ENCODE measurements around the gene PI4KA. TPM values are rescaled to one million over a fixed set of nuclear protein-coding genes. Genes with fewer than 3 reads are reported as not detected.

Gene PI4KA
- total and polyA plus RNA-seq, 8 donors, result 22.7 to 174 (median 55.4) TPM

DNA sequence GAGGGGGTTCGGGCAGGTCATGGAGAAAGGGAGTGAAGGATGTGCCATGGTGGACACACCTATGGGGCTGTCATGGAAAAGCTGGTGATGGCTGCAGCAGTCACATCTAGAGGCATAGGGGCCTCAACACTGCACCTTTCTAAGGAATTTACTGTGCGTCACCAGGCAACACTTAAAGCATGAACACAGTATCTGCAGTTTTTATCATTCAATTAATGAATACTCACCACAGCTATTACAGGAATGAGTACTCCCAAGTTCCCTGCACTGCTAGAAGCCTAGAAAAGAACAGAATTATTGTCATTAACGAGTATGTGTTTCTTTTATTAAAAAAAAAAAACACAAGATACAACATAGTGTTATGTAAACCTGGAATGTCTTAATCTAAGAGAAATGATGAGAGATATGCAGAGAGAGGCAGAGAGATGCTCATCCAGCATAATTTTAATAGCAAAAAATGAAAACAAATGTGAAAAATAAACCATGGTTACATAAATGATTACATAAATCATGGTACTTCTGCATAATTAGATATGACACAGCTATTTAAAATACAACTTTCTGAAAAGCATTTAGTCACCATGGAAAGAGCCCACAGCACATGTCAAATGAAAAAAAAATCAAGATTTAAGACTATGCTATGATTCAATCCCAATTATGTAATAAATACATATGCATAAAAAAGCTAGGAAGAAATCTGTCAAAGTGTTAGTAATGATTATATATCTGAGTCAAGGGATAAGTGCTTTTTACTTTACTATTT is 65.5 kb downstream of the PI4KA start:
- 76 to 85% (median 83%) methylated on average over 3 of the region's 3 CpGs for WGBS, 5 donors
- H3K4me3 ChIP-seq, result no peak overlapping the region
- peaks cover 0 to 6% (median 0%) of the 10 kb centered on the region in 4 donors for H3K4me1 ChIP-seq
- no peaks in the 10 kb centered on the region for H3K27me3 ChIP-seq
- H3K9me3 ChIP-seq, result no peaks in the 10 kb centered on the region
- DNase-seq, result peak in 1 of 2 donors; percentile 35
- intact Hi-C loops (cut with DNase I; ENCODE audit: low total_unique reads), result no loop called here
- TF ChIP-seq EP300 (IDR thresholded peaks at IDR 0.05), result no peak
- TF ChIP-seq, protein P1, sequence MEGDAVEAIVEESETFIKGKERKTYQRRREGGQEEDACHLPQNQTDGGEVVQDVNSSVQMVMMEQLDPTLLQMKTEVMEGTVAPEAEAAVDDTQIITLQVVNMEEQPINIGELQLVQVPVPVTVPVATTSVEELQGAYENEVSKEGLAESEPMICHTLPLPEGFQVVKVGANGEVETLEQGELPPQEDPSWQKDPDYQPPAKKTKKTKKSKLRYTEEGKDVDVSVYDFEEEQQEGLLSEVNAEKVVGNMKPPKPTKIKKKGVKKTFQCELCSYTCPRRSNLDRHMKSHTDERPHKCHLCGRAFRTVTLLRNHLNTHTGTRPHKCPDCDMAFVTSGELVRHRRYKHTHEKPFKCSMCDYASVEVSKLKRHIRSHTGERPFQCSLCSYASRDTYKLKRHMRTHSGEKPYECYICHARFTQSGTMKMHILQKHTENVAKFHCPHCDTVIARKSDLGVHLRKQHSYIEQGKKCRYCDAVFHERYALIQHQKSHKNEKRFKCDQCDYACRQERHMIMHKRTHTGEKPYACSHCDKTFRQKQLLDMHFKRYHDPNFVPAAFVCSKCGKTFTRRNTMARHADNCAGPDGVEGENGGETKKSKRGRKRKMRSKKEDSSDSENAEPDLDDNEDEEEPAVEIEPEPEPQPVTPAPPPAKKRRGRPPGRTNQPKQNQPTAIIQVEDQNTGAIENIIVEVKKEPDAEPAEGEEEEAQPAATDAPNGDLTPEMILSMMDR (IDR thresholded peaks at IDR 0.05), result no peak
- TF ChIP-seq POLR2A (IDR thresholded peaks at IDR 0.05), result no peak
- TF ChIP-seq POLR2AphosphoS5 (IDR thresholded peaks at IDR 0.05), result no peak
- peak overlapping the region in 1 of 5 donors; percentile 7 for H3K27ac ChIP-seq
- peaks cover 53 to 99% (median 92%) of the 10 kb centered on the region in 4 donors for H3K36me3 ChIP-seq

DNA sequence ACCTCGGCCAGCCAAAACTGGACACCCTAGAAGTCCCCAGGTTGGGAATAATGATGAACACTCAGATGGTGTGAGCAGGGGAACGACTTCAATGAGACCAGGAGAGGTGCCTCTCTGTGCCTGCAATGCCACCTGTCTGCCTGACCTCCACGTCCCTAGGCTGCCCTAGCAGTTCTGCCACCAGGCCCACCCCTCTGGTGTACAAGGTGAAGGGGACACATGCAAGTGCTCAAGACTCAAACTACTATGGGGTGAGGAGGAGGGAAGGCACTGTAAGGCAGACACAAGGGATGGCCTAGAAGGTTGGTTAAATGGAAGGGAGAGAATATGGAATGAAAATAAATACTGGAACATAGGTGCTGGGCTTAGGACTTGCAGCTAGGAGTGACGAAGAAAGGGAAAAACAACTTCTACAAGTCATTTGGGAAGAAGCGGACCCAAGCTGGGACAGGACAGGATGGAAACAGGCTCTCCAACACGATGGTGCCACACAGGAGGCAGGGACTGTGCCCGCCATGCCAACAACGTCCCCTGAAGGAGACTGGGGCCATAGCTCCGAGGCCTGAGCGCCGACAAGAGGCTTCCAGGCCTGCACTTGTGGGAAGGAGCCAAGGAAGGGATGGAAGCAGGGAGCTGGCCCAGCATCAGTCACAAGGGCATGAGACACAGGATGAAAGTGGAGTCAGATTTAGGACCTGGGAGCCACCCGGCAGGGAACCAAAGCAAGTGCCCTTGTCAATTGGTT is 66.2 kb downstream of the PI4KA start:
- TF ChIP-seq, protein P1 (IDR thresholded peaks at IDR 0.05), result no peak
- TF ChIP-seq POLR2AphosphoS5 (IDR thresholded peaks at IDR 0.05) (no peak), EP300 (IDR thresholded peaks at IDR 0.05) (no peak), POLR2A (IDR thresholded peaks at IDR 0.05) (no peak)
- Histone ChIP-seq H3K9me3 (no peaks in the 10 kb centered on the region), H3K4me3 (no peak overlapping the region), H3K27me3 (no peaks in the 10 kb centered on the region), H3K36me3 (peaks cover 53 to 99% (median 92%) of the 10 kb centered on the region in 4 donors), H3K27ac (peak overlapping the region in 1 of 5 donors; percentile 7), H3K4me1 (peaks cover 0 to 6% (median 0%) of the 10 kb centered on the region in 4 donors)
- intact Hi-C loops (cut with DNase I; ENCODE audit: low total_unique reads), result no loop called here
- no peak for DNase-seq
- WGBS, 5 donors, result 92 to 98% (median 94%) methylated on average over 12 of the region's 12 CpGs

DNA sequence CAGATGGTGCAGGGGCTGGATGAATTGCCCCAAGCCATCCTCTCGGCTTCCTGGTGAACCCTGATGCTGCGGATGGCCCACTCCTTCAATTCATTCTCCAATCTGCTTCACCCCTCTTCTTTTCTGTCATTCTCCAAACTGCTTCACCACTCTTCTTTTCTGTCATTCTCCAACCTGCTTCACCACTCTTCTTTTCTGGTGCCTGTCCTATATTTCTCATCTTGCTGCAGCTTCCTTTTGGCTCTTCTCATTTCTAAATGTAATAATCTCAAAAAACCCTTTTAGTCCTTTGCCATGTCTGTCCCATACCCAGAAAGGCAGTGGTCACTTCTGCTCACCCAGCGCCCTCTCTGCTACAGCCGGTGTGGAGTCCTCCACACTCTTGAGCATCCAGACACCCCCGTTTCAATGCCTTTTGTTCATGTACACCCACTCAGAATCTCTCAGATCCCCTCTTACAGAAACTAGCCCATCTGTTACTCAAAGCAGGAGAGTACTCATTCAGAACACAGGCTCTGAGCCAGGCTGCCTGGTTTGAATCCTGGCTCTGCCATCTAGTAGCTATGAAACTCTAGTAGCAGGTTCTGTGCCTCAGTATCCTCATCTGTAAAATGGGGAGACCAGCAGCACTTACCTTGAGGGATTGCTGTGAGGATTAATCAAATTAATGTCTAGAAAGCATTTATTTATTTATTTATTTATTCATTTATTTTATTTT is 69.8 kb downstream of the PI4KA start:
- no peak overlapping the region for H3K27ac ChIP-seq
- TF ChIP-seq POLR2A (IDR thresholded peaks at IDR 0.05), result no peak
- 93 to 96% (median 94%) methylated on average over 5 of the region's 5 CpGs for WGBS, 5 donors
- intact Hi-C loops (cut with DNase I; ENCODE audit: low total_unique reads), result no loop called here
- DNase-seq, result no peak
- H3K36me3 ChIP-seq, result peaks cover 41 to 87% (median 84%) of the 10 kb centered on the region in 4 donors
- no peaks in the 10 kb centered on the region for H3K27me3 ChIP-seq
- H3K4me3 ChIP-seq, result no peak overlapping the region
- H3K4me1 ChIP-seq, result peaks cover 0 to 5% (median 2%) of the 10 kb centered on the region in 4 donors
- no peaks in the 10 kb centered on the region for H3K9me3 ChIP-seq

GRCh38 chr22:20787746-20788626 is 70.6 kb downstream of the PI4KA start:
- Histone ChIP-seq H3K27ac (no peak overlapping the region), H3K27me3 (no peaks in the 10 kb centered on the region), H3K4me3 (no peak overlapping the region), H3K4me1 (peaks cover 0 to 4% (median 0%) of the 10 kb centered on the region in 4 donors), H3K9me3 (no peaks in the 10 kb centered on the region), H3K36me3 (peaks cover 43 to 87% (median 83%) of the 10 kb centered on the region in 4 donors)
- 94 to 97% (median 94%) methylated on average over 4 of the region's 4 CpGs for WGBS, 5 donors
- no peak for DNase-seq
- no peak for TF ChIP-seq EP300 (IDR thresholded peaks at IDR 0.05)
- TF ChIP-seq, protein P1 (IDR thresholded peaks at IDR 0.05), result no peak
- TF ChIP-seq POLR2A (IDR thresholded peaks at IDR 0.05), result no peak
- no peak for TF ChIP-seq POLR2AphosphoS5 (IDR thresholded peaks at IDR 0.05)
- intact Hi-C loops (cut with DNase I; ENCODE audit: low total_unique reads), result no loop called here

All from stomach (tissue), 9 donors.